Cardiac fibroblast (primary cell): ENCODE data around the gene ENDOV.
A peak's percentile ranks its signal among the peaks of the same experiment; 100 is the strongest.

Experiments used
- DNase-seq, 2 donors: peaks; one replicate each; pipeline versions ENCODE4 v3.0.0 to v3.0.0-alpha.2; 2010; ENCODE audit warnings: low read depth in 2 of 2
- H3K4me3 ChIP-seq, 2 donors: replicated peaks in 1 of 2; 1 replicate in 1 of 2; 2 replicates in 1 of 2; pipeline ENCODE4 v1.5.1; 2011; ENCODE audit warnings: low read depth in 2 of 2, low read length in 2 of 2, mild to moderate bottlenecking in 2 of 2, moderate library complexity in 1 of 2
- CTCF ChIP-seq: IDR thresholded peaks from one replicate; pipeline ENCODE4 v1.5.1; 2011; ENCODE audit warnings: low read depth, mild to moderate bottlenecking, low read length, inconsistent platforms

Gene ENDOV

GRCh38 chr17:80449194-80449929 is 34.4 kb downstream of the ENDOV start:
- no peak for TF ChIP-seq CTCF
- DNase-seq: no peak
- no peak overlapping the region for H3K4me3 ChIP-seq

GRCh38 chr17:80449930-80450576 is 35.1 kb downstream of the ENDOV start:
- no peak overlapping the region for H3K4me3 ChIP-seq
- TF ChIP-seq CTCF: no peak
- no peak for DNase-seq

GRCh38 chr17:80451104-80451775 is 36.3 kb downstream of the ENDOV start:
- no peak for DNase-seq
- no peak for TF ChIP-seq CTCF
- H3K4me3 ChIP-seq: no peak overlapping the region

GRCh38 chr17:80452173-80452915 is 37.4 kb downstream of the ENDOV start:
- DNase-seq: no peak
- no peak overlapping the region for H3K4me3 ChIP-seq
- no peak for TF ChIP-seq CTCF

GRCh38 chr17:80453126-80453997 is 38.4 kb downstream of the ENDOV start:
- TF ChIP-seq CTCF: no peak
- no peak for DNase-seq
- H3K4me3 ChIP-seq: peak overlapping the region in 1 of 2 donors; percentile 70
